22Rv1 (cell line): ENCODE results near the gene LYPLA2.

Experiments used
- CTCF ChIP-seq: fragments of 450-650 bp; IDR thresholded peaks from 2 replicates; pipeline ENCODE4 v1.5.1; 2017; ENCODE audit warnings: mild to moderate bottlenecking
- ZFX ChIP-seq: fragments of 450-650 bp; IDR thresholded peaks from 2 replicates; pipeline ENCODE4 v1.6.1; 2017; ENCODE audit warnings: antibody characterized with exemption, borderline replicate concordance

- TF ChIP-seq CTCF (no peak), ZFX (no peak)
Measured at GRCh38 chr1:23763041-23763577, 27.8 kb upstream of the LYPLA2 start.
